ENCODE results near the gene ADD3. TPM values are rescaled to one million over a fixed set of nuclear protein-coding genes. Genes with fewer than 3 reads are reported as not detected.

ADD3 gene
- total and polyA plus RNA-seq, 7 donors: 4.2 to 26.3 (median 10.4) TPM

DNA sequence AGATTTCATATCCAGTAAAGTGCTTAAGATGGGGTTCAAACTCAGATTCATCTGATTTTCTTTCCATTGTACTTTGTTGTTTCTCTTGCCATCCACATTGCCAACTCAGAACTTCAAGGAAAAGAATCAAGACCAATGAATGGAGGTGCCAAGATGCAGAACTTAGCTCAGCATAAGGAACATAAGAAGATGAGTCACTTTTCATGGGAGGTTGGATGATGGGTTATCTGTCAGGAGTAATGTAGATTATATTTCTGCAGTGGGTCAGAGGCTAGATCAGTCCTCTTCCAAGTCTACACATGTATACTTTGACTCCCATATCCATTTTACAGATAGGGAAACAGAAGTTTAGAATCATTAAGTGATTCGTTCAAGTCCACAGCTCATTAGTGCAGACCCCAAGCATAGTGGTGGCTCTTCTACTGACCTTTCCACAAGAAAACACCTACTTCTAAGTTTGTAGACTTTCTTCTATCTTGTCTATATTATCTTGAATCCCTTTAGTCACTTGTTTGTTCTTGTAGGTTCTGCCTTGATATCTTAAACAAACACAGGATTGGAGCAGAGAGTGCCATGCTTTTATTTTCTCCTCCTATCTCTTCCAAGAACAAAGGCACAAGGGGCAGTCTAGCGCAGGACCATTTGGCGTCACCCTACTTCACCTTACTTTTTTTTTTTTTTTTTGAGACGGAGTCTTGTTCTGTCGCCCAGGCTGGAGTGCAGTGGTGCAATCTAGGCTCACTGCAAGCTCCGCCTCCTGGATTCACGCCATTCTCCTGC, 14.0 kb upstream of the ADD3 start:
- H3K4me3 ChIP-seq: no peak overlapping the region
- WGBS, 3 donors: 86 to 96% (median 91%) methylated on average over 7 of the region's 7 CpGs
- H3K27me3 ChIP-seq (ENCODE audit: insufficient read depth in 3 of 3, low read length in 2 of 3): no peaks in the 10 kb centered on the region
- no peak overlapping the region for H3K27ac ChIP-seq
- no peaks in the 10 kb centered on the region for H3K36me3 ChIP-seq (ENCODE audit: insufficient read depth in 1 of 2, low read depth in 1 of 2)
- no peak for DNase-seq
- no peaks in the 10 kb centered on the region for H3K4me1 ChIP-seq
- H3K9me3 ChIP-seq: no peaks in the 10 kb centered on the region
- TF ChIP-seq, protein P1, sequence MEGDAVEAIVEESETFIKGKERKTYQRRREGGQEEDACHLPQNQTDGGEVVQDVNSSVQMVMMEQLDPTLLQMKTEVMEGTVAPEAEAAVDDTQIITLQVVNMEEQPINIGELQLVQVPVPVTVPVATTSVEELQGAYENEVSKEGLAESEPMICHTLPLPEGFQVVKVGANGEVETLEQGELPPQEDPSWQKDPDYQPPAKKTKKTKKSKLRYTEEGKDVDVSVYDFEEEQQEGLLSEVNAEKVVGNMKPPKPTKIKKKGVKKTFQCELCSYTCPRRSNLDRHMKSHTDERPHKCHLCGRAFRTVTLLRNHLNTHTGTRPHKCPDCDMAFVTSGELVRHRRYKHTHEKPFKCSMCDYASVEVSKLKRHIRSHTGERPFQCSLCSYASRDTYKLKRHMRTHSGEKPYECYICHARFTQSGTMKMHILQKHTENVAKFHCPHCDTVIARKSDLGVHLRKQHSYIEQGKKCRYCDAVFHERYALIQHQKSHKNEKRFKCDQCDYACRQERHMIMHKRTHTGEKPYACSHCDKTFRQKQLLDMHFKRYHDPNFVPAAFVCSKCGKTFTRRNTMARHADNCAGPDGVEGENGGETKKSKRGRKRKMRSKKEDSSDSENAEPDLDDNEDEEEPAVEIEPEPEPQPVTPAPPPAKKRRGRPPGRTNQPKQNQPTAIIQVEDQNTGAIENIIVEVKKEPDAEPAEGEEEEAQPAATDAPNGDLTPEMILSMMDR (IDR thresholded peaks at IDR 0.05): no peak
- intact Hi-C loops (cut with DNase I): no loop called here
- ATAC-seq: no peak

DNA sequence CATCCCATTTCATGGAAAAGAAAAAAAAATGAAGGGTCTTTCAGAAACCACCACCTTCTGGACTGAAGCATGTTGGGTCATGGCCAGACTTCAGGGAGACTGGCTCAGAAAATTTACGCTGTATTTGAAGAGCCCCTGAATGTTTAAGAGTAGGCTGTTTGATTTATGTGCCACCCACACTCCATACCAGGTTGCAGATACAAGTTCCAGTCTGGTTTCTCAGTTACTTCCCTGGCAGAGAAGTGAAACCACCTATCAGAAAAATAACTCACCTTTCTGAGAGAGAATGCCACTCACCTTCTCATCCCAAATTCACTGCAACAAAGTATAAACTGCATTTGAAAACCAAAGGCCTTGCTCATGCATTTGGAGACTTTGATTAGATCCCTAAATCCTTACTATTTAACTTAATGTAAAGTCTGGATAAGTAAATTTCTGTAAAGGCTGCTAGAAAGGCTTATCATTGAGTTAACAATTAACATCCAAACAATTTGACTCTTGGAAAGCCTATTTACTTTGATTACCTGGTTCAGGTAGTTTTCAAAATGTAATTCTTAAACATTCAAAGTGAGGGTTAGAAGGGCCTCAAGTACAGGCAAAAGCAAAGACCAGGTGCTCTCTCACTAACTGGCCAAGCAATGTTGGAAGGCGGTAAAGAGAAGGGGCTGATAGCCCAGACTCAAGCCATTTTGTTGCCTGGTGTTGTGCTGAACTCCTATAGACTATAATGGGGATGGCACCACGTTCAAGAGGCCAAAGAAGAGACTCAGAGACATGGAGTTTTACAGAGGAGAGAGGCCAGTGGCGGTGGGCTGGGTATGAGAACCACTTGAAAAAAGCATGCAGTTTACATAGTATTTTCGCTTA, 12.8 kb upstream of the ADD3 start:
- no peak overlapping the region for H3K27ac ChIP-seq
- H3K4me3 ChIP-seq: no peak overlapping the region
- no peaks in the 10 kb centered on the region for H3K4me1 ChIP-seq
- no peaks in the 10 kb centered on the region for H3K27me3 ChIP-seq (ENCODE audit: insufficient read depth in 3 of 3, low read length in 2 of 3)
- no peaks in the 10 kb centered on the region for H3K36me3 ChIP-seq (ENCODE audit: insufficient read depth in 1 of 2, low read depth in 1 of 2)
- TF ChIP-seq, protein P1 (IDR thresholded peaks at IDR 0.05): no peak
- no peaks in the 10 kb centered on the region for H3K9me3 ChIP-seq
- DNase-seq (no peak), ATAC-seq (no peak)
- intact Hi-C loops (cut with DNase I): no loop called here
- 90 to 92% (median 90%) methylated on average over 5 of the region's 5 CpGs for WGBS, 3 donors

DNA sequence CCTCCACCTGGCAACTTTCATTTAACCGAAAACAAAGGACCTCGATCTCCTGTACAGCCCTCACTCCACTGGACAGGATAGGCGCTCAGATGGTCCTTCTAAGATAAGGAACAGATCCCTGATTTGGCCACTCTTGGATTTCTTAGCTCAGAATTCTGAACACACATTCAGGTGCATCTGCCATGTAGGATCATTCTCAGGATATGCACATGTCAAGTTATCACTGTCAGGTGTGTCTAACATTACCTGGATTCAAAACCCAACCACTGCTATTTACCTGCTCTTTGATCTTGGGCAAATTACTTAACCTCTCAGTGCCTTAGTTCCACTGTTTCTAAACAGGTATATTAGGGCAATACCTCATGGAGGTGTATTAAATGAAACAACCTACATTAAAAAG, 12.2 kb upstream of the ADD3 start:
- H3K4me3 ChIP-seq: no peak overlapping the region
- intact Hi-C loops (cut with DNase I): no loop called here
- 93 to 96% (median 96%) methylated on average over 3 of the region's 3 CpGs for WGBS, 3 donors
- ATAC-seq: no peak
- DNase-seq: no peak
- no peaks in the 10 kb centered on the region for H3K4me1 ChIP-seq
- no peaks in the 10 kb centered on the region for H3K36me3 ChIP-seq (ENCODE audit: insufficient read depth in 1 of 2, low read depth in 1 of 2)
- H3K27ac ChIP-seq: no peak overlapping the region
- TF ChIP-seq, protein P1 (IDR thresholded peaks at IDR 0.05): no peak
- H3K9me3 ChIP-seq: no peaks in the 10 kb centered on the region
- H3K27me3 ChIP-seq (ENCODE audit: insufficient read depth in 3 of 3, low read length in 2 of 3): no peaks in the 10 kb centered on the region

DNA sequence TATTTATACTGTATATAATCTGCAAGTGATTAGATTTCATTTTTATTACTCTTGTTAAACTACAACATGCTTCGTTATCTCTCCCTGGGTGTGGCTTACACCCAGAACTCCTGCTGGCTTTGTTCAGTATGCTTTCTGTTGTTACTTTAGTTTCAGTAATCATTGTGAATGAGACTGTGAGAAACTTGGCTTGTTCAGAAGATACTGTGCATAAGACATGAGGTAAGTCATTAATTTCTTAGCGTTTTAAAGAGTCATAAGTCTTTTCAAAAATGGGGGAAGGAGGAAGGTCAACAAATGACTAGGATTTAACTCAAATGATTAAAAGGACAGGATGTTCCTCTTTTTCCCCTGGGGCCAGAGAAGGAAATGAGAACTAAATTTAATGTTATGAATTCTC, 11.6 kb upstream of the ADD3 start:
- WGBS, 3 donors: 38 to 50% (median 44%) methylated on average over 2 of the region's 2 CpGs
- TF ChIP-seq, protein P1 (IDR thresholded peaks at IDR 0.05): no peak
- DNase-seq (no peak), ATAC-seq (no peak)
- Histone ChIP-seq H3K4me3 (no peak overlapping the region), H3K9me3 (no peaks in the 10 kb centered on the region), H3K27ac (no peak overlapping the region), H3K36me3 (ENCODE audit: insufficient read depth in 1 of 2, low read depth in 1 of 2) (no peaks in the 10 kb centered on the region), H3K4me1 (no peaks in the 10 kb centered on the region), H3K27me3 (ENCODE audit: insufficient read depth in 3 of 3, low read length in 2 of 3) (no peaks in the 10 kb centered on the region)
- intact Hi-C loops (cut with DNase I): no loop called here

All from psoas muscle (tissue), 8 donors.